Activated naive CD4-positive, alpha-beta T cell treated with anti-CD3 and anti-CD28 coated beads, Interleukin-2, amount 50 U/mL, for 24 hours (primary cell): ENCODE results near the gene MYO3B.

Source experiments
- H3K27ac Mint-ChIP-seq: one replicate; pipeline ENCODE4 v1.8.0; 2021; ENCODE audit warnings: mild to moderate bottlenecking, mixed read lengths
- H3K27me3 Mint-ChIP-seq: one replicate; pipeline ENCODE4 v1.8.0; 2021; ENCODE audit warnings: mixed read lengths
- H3K36me3 Mint-ChIP-seq: one replicate; pipeline ENCODE4 v1.8.0; 2021; ENCODE audit warnings: mixed read lengths
- H3K4me1 Mint-ChIP-seq: one replicate; pipeline ENCODE4 v1.8.0; 2021; ENCODE audit warnings: mixed read lengths
- H3K4me3 Mint-ChIP-seq: one replicate; pipeline ENCODE4 v1.8.0; 2021; ENCODE audit warnings: mild to moderate bottlenecking, mixed read lengths
- H3K9me3 Mint-ChIP-seq: one replicate; pipeline ENCODE4 v1.8.0; 2021; ENCODE audit warnings: mixed read lengths

MYO3B gene

GRCh38 chr2:170562928-170563327 lies 385.0 kb downstream of the MYO3B start:
- Mint-ChIP-seq H3K4me1 (no peaks in the 10 kb centered on the region), H3K36me3 (no peaks in the 10 kb centered on the region), H3K27ac (no peak overlapping the region), H3K9me3 (no peaks in the 10 kb centered on the region), H3K27me3 (peaks cover 8% of the 10 kb centered on the region), H3K4me3 (no peak overlapping the region)

GRCh38 chr2:170563401-170563800 lies 385.5 kb downstream of the MYO3B start:
- Mint-ChIP-seq H3K4me3 (no peak overlapping the region), H3K4me1 (no peaks in the 10 kb centered on the region), H3K27ac (no peak overlapping the region), H3K36me3 (no peaks in the 10 kb centered on the region), H3K27me3 (peaks cover 8% of the 10 kb centered on the region), H3K9me3 (no peaks in the 10 kb centered on the region)

GRCh38 chr2:170566138-170566537 lies 388.2 kb downstream of the MYO3B start:
- no peak overlapping the region for H3K4me3 Mint-ChIP-seq
- no peak overlapping the region for H3K27ac Mint-ChIP-seq
- peaks cover 10% of the 10 kb centered on the region for H3K27me3 Mint-ChIP-seq
- no peaks in the 10 kb centered on the region for H3K36me3 Mint-ChIP-seq
- no peaks in the 10 kb centered on the region for H3K4me1 Mint-ChIP-seq
- H3K9me3 Mint-ChIP-seq, result no peaks in the 10 kb centered on the region

GRCh38 chr2:170567429-170567828 lies 389.5 kb downstream of the MYO3B start:
- H3K36me3 Mint-ChIP-seq, result no peaks in the 10 kb centered on the region
- no peaks in the 10 kb centered on the region for H3K9me3 Mint-ChIP-seq
- no peak overlapping the region for H3K27ac Mint-ChIP-seq
- H3K4me1 Mint-ChIP-seq, result no peaks in the 10 kb centered on the region
- no peak overlapping the region for H3K4me3 Mint-ChIP-seq
- H3K27me3 Mint-ChIP-seq, result peaks cover 9% of the 10 kb centered on the region

- Mint-ChIP-seq H3K4me3 (no peak overlapping the region), H3K27me3 (peaks cover 13% of the 10 kb centered on the region), H3K9me3 (no peaks in the 10 kb centered on the region), H3K4me1 (no peaks in the 10 kb centered on the region), H3K27ac (no peak overlapping the region), H3K36me3 (no peaks in the 10 kb centered on the region)
These were observed 390.6 kb downstream of the MYO3B start for GRCh38 chr2:170568511-170568910.

GRCh38 chr2:170571612-170572011 lies 393.7 kb downstream of the MYO3B start:
- H3K9me3 Mint-ChIP-seq, result no peaks in the 10 kb centered on the region
- H3K4me3 Mint-ChIP-seq, result no peak overlapping the region
- peaks cover 16% of the 10 kb centered on the region for H3K27me3 Mint-ChIP-seq
- H3K36me3 Mint-ChIP-seq, result no peaks in the 10 kb centered on the region
- H3K4me1 Mint-ChIP-seq, result no peaks in the 10 kb centered on the region
- H3K27ac Mint-ChIP-seq, result no peak overlapping the region

GRCh38 chr2:170573671-170574070 lies 395.7 kb downstream of the MYO3B start:
- H3K4me1 Mint-ChIP-seq, result no peaks in the 10 kb centered on the region
- peaks cover 18% of the 10 kb centered on the region for H3K27me3 Mint-ChIP-seq
- H3K27ac Mint-ChIP-seq, result no peak overlapping the region
- no peak overlapping the region for H3K4me3 Mint-ChIP-seq
- no peaks in the 10 kb centered on the region for H3K9me3 Mint-ChIP-seq
- H3K36me3 Mint-ChIP-seq, result no peaks in the 10 kb centered on the region

- Mint-ChIP-seq H3K36me3 (no peaks in the 10 kb centered on the region), H3K27ac (no peak overlapping the region), H3K9me3 (no peaks in the 10 kb centered on the region), H3K4me1 (no peaks in the 10 kb centered on the region), H3K4me3 (no peak overlapping the region), H3K27me3 (peaks cover 9% of the 10 kb centered on the region)
These were observed 398.3 kb downstream of the MYO3B start for GRCh38 chr2:170576296-170576695.

GRCh38 chr2:170577356-170577755 lies 399.4 kb downstream of the MYO3B start:
- peaks cover 9% of the 10 kb centered on the region for H3K27me3 Mint-ChIP-seq
- H3K36me3 Mint-ChIP-seq, result no peaks in the 10 kb centered on the region

GRCh38 chr2:170578606-170579005 lies 400.7 kb downstream of the MYO3B start:
- H3K4me3 Mint-ChIP-seq, result no peak overlapping the region
- H3K36me3 Mint-ChIP-seq, result no peaks in the 10 kb centered on the region
- H3K9me3 Mint-ChIP-seq, result no peaks in the 10 kb centered on the region
- H3K27ac Mint-ChIP-seq, result no peak overlapping the region
- H3K4me1 Mint-ChIP-seq, result no peaks in the 10 kb centered on the region
- peaks cover 4% of the 10 kb centered on the region for H3K27me3 Mint-ChIP-seq

More at GRCh38 chr2:170577356-170577755, 399.4 kb downstream of the MYO3B start:
- Mint-ChIP-seq H3K4me1 (no peaks in the 10 kb centered on the region), H3K9me3 (no peaks in the 10 kb centered on the region), H3K27ac (no peak overlapping the region), H3K4me3 (no peak overlapping the region)

- H3K4me3 Mint-ChIP-seq, result no peak overlapping the region
- H3K27me3 Mint-ChIP-seq, result peaks cover 4% of the 10 kb centered on the region
- H3K4me1 Mint-ChIP-seq, result no peaks in the 10 kb centered on the region
- H3K27ac Mint-ChIP-seq, result no peak overlapping the region
- H3K9me3 Mint-ChIP-seq, result no peaks in the 10 kb centered on the region
- no peaks in the 10 kb centered on the region for H3K36me3 Mint-ChIP-seq
These were observed 401.6 kb downstream of the MYO3B start for GRCh38 chr2:170579511-170579910.

- Mint-ChIP-seq H3K27ac (no peak overlapping the region), H3K36me3 (no peaks in the 10 kb centered on the region), H3K9me3 (no peaks in the 10 kb centered on the region), H3K4me1 (no peaks in the 10 kb centered on the region), H3K4me3 (no peak overlapping the region), H3K27me3 (peaks cover 3% of the 10 kb centered on the region)
These were observed 404.4 kb downstream of the MYO3B start for GRCh38 chr2:170582313-170582712.

- no peaks in the 10 kb centered on the region for H3K4me1 Mint-ChIP-seq
- no peak overlapping the region for H3K4me3 Mint-ChIP-seq
- H3K27me3 Mint-ChIP-seq, result peaks cover 2% of the 10 kb centered on the region
- no peak overlapping the region for H3K27ac Mint-ChIP-seq
- H3K36me3 Mint-ChIP-seq, result no peaks in the 10 kb centered on the region
- H3K9me3 Mint-ChIP-seq, result no peaks in the 10 kb centered on the region
These were observed 405.0 kb downstream of the MYO3B start for GRCh38 chr2:170582751-170583463.

GRCh38 chr2:170585067-170585466 lies 407.1 kb downstream of the MYO3B start:
- Mint-ChIP-seq H3K9me3 (no peaks in the 10 kb centered on the region), H3K27ac (no peak overlapping the region), H3K4me3 (no peak overlapping the region), H3K27me3 (peaks cover 2% of the 10 kb centered on the region), H3K4me1 (no peaks in the 10 kb centered on the region), H3K36me3 (no peaks in the 10 kb centered on the region)

- Mint-ChIP-seq H3K4me3 (no peak overlapping the region), H3K9me3 (no peaks in the 10 kb centered on the region), H3K36me3 (no peaks in the 10 kb centered on the region), H3K27ac (no peak overlapping the region), H3K27me3 (peaks cover 4% of the 10 kb centered on the region), H3K4me1 (no peaks in the 10 kb centered on the region)
These were observed 408.7 kb downstream of the MYO3B start for GRCh38 chr2:170586571-170587095.

- Mint-ChIP-seq H3K27ac (no peak overlapping the region), H3K4me3 (no peak overlapping the region), H3K27me3 (peaks cover 4% of the 10 kb centered on the region), H3K4me1 (no peaks in the 10 kb centered on the region), H3K36me3 (no peaks in the 10 kb centered on the region), H3K9me3 (no peaks in the 10 kb centered on the region)
These were observed 409.2 kb downstream of the MYO3B start for GRCh38 chr2:170587117-170587516.

GRCh38 chr2:170587922-170588321 lies 410.0 kb downstream of the MYO3B start:
- Mint-ChIP-seq H3K27me3 (peaks cover 4% of the 10 kb centered on the region), H3K4me3 (no peak overlapping the region), H3K36me3 (no peaks in the 10 kb centered on the region), H3K4me1 (no peaks in the 10 kb centered on the region), H3K9me3 (no peaks in the 10 kb centered on the region), H3K27ac (no peak overlapping the region)
